GM21723 (cell line): ENCODE data around the gene USHBP1.

Source experiments
- ATAC-seq: cut with Tn5 transposase; IDR thresholded peaks from one replicate; pipeline ENCODE4 v1.9.1; 2021; ENCODE audit warnings: mild to moderate bottlenecking, moderate library complexity; ENCODE audit not compliant: unreplicated experiment

Gene USHBP1

GRCh38 chr19:17263712-17264640 lies 569 bp downstream of the USHBP1 start:
- ATAC-seq = no peak

GRCh38 chr19:17262557-17262956 lies 2.0 kb downstream of the USHBP1 start:
- no peak for ATAC-seq

GRCh38 chr19:17260842-17261325 lies 3.7 kb downstream of the USHBP1 start:
- ATAC-seq = peak; percentile 82

- no peak for ATAC-seq
These were observed 4.6 kb downstream of the USHBP1 start for GRCh38 chr19:17259934-17260333.

- ATAC-seq = no peak
These were observed 5.3 kb downstream of the USHBP1 start for GRCh38 chr19:17259118-17259780.

GRCh38 chr19:17256130-17256529 lies 8.4 kb downstream of the USHBP1 start:
- no peak for ATAC-seq

- no peak for ATAC-seq
These were observed 9.4 kb downstream of the USHBP1 start for GRCh38 chr19:17255150-17255621.

- ATAC-seq = no peak
These were observed 9.9 kb downstream of the USHBP1 start for GRCh38 chr19:17254636-17255035.

GRCh38 chr19:17249887-17250548 lies 14.5 kb downstream of the USHBP1 start:
- no peak for ATAC-seq

GRCh38 chr19:17248011-17248776 lies 16.4 kb downstream of the USHBP1 start:
- no peak for ATAC-seq

- no peak for ATAC-seq
These were observed 17.7 kb downstream of the USHBP1 start for GRCh38 chr19:17246681-17247425.

- no peak for ATAC-seq
These were observed 19.0 kb downstream of the USHBP1 start, which contains the start of gene NR2F6 for GRCh38 chr19:17245535-17245984. NR2F6 (minus strand) TSS chr19:17245919; CDS start chr19:17245220, 699 bp downstream.

- no peak for ATAC-seq
These were observed 19.7 kb downstream of the USHBP1 start for GRCh38 chr19:17244618-17245534.

GRCh38 chr19:17243830-17244617 lies 20.5 kb downstream of the USHBP1 start:
- ATAC-seq = no peak

- ATAC-seq = no peak
These were observed 21.2 kb downstream of the USHBP1 start for GRCh38 chr19:17243211-17243829.

- no peak for ATAC-seq
These were observed 21.9 kb downstream of the USHBP1 start for GRCh38 chr19:17242431-17243208.
